DOHH2 (cell line): ENCODE results near the gene MCCC1.

Source experiments
- H3F3A ChIP-seq: fragments of 200-600 bp; sonication (generic), shearing (Covaris generic); 2 replicates; pipeline ENCODE4 v1.6.0; 2016; ENCODE audit warnings: antibody characterized with exemption, mild to moderate bottlenecking; ENCODE audit not compliant: control insufficient read depth, insufficient read depth
- H3K27ac ChIP-seq: fragments of 200-600 bp; sonication (generic); 2 replicates; pipeline ENCODE4 v1.5.1; 2014; ENCODE audit warnings: low read depth, mild to moderate bottlenecking, low read length, moderate library complexity
- H3K27me3 ChIP-seq: fragments of 200-600 bp; sonication (generic); 2 replicates; pipeline ENCODE4 v1.6.1; 2014; ENCODE audit warnings: mild to moderate bottlenecking, low read length, mixed read lengths; ENCODE audit not compliant: control insufficient read depth
- H3K36me3 ChIP-seq: fragments of 200-600 bp; sonication (generic); 2 replicates; pipeline ENCODE4 v1.6.1; 2014; ENCODE audit warnings: mild to moderate bottlenecking, low read length, moderate library complexity, mixed read lengths; ENCODE audit not compliant: control insufficient read depth
- H3K4me1 ChIP-seq: fragments of 200-600 bp; sonication (generic); 2 replicates; pipeline ENCODE4 v1.6.1; 2014; ENCODE audit warnings: mild to moderate bottlenecking, low read length, mixed read lengths; ENCODE audit not compliant: control insufficient read depth
- H3K4me2 ChIP-seq: fragments of 200-600 bp; sonication (generic); 2 replicates; pipeline ENCODE4 v1.6.0; 2014; ENCODE audit warnings: mild to moderate bottlenecking, low read length, moderate library complexity
- H3K4me3 ChIP-seq: fragments of 200-600 bp; sonication (generic); 2 replicates; pipeline ENCODE4 v1.5.1; 2014; ENCODE audit warnings: mild to moderate bottlenecking, low read length, mixed read lengths
- H3K79me2 ChIP-seq: fragments of 200-600 bp; sonication (generic); 2 replicates; pipeline ENCODE4 v1.6.1; 2014; ENCODE audit warnings: mild to moderate bottlenecking, low read length, mixed read lengths; ENCODE audit not compliant: control insufficient read depth
- H3K9me2 ChIP-seq: fragments of 200-600 bp; sonication (generic); replicated peaks from 2 replicates; pipeline ENCODE4 v1.6.1; 2014; ENCODE audit warnings: mild to moderate bottlenecking, low read length, mixed read lengths; ENCODE audit not compliant: control insufficient read depth
- H3K9me3 ChIP-seq: fragments of 200-600 bp; sonication (generic); 2 replicates; pipeline ENCODE4 v1.6.1; 2014; ENCODE audit warnings: antibody characterized with exemption, low read length, mixed read lengths; ENCODE audit not compliant: control insufficient read depth, insufficient read depth
- H4K20me1 ChIP-seq: fragments of 200-600 bp; sonication (generic); 2 replicates; pipeline ENCODE4 v1.6.0; 2014; ENCODE audit warnings: low read depth, mild to moderate bottlenecking, antibody characterized with exemption, low read length, moderate library complexity; ENCODE audit not compliant: control insufficient read depth, insufficient read depth
- CTCF ChIP-seq: fragments of 200-600 bp; sonication (generic); IDR thresholded peaks from one replicate; pipeline ENCODE4 v1.5.1; 2014; ENCODE audit warnings: antibody characterized with exemption, mild to moderate bottlenecking, low read depth, low read length; ENCODE audit not compliant: poor library complexity, severe bottlenecking
- EZH2phosphoT487 ChIP-seq: fragments of 200-600 bp; sonication (generic); IDR thresholded peaks from 2 replicates; pipeline ENCODE4 v1.6.1; 2017; ENCODE audit warnings: borderline replicate concordance, mild to moderate bottlenecking, antibody characterized with exemption, low read length, moderate library complexity, mixed read lengths

Gene MCCC1

GRCh38 chr3:183094711-183095110, 4.6 kb downstream of the MCCC1 start:
- Histone ChIP-seq H3K4me2 (no peak overlapping the region), H3K27me3 (no peaks in the 10 kb centered on the region), H3K79me2 (peaks cover 40% of the 10 kb centered on the region), H3K4me1 (peaks cover 10% of the 10 kb centered on the region), H3K9me3 (no peaks in the 10 kb centered on the region), H3K9me2 (no peaks in the 10 kb centered on the region), H3K27ac (no peak overlapping the region), H4K20me1 (no peaks in the 10 kb centered on the region; the same call in 1 of the 2 replicates), H3K36me3 (peaks cover 69% of the 10 kb centered on the region), H3K4me3 (no peak overlapping the region), H3F3A (no peaks in the 10 kb centered on the region)
- TF ChIP-seq CTCF (no peak), EZH2phosphoT487 (no peak)

- H3K27ac ChIP-seq, result no peak overlapping the region
- H3K4me2 ChIP-seq, result no peak overlapping the region
- H3K79me2 ChIP-seq, result peaks cover 20% of the 10 kb centered on the region
- H3K4me1 ChIP-seq, result no peaks in the 10 kb centered on the region; the same call in 1 of the 2 replicates
- H3K36me3 ChIP-seq, result peaks cover 70% of the 10 kb centered on the region
- TF ChIP-seq CTCF (no peak), EZH2phosphoT487 (no peak)
- no peak overlapping the region for H3K4me3 ChIP-seq
- no peaks in the 10 kb centered on the region for H3K9me2 ChIP-seq
- no peaks in the 10 kb centered on the region; the same call in 1 of the 2 replicates for H4K20me1 ChIP-seq
- no peaks in the 10 kb centered on the region for H3K27me3 ChIP-seq
- no peaks in the 10 kb centered on the region for H3F3A ChIP-seq
- H3K9me3 ChIP-seq, result no peaks in the 10 kb centered on the region
These were observed 7.0 kb downstream of the MCCC1 start for GRCh38 chr3:183092256-183092655.

GRCh38 chr3:183087184-183087583, 12.1 kb downstream of the MCCC1 start:
- peaks cover 4% of the 10 kb centered on the region; the same call in 1 of the 2 replicates for H3F3A ChIP-seq
- H3K27ac ChIP-seq, result no peak overlapping the region
- H3K9me3 ChIP-seq, result no peaks in the 10 kb centered on the region
- no peak for TF ChIP-seq CTCF
- no peak for TF ChIP-seq EZH2phosphoT487
- no peaks in the 10 kb centered on the region for H4K20me1 ChIP-seq
- H3K9me2 ChIP-seq, result no peaks in the 10 kb centered on the region
- no peaks in the 10 kb centered on the region for H3K4me1 ChIP-seq
- no peak overlapping the region for H3K4me3 ChIP-seq
- no peak overlapping the region for H3K4me2 ChIP-seq
- no peaks in the 10 kb centered on the region for H3K79me2 ChIP-seq
- H3K36me3 ChIP-seq, result peaks cover 86% of the 10 kb centered on the region
- no peaks in the 10 kb centered on the region for H3K27me3 ChIP-seq
